ENCODE results near the gene CPLX1.

DNA sequence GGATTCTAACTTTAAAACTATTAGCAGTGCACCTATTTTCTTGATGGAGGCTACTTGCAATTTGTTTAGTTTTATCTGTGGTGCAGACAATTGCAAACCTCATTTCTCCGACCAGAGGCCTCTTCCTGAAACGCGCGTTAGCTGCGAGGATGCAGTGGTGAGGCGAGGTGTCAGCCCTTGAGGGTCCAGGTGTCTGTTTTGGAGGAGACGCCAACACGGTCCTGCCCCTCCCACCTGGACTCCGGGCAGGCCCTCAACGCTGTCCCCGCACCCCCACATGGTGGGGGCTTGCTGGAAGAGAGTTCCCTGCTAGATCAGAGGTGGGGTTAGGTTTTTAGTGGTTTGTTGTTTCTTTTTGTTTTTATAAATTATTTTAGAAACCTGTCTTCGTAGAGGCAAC, 85.9 kb downstream of the CPLX1 start:
- TF ChIP-seq, protein P1, sequence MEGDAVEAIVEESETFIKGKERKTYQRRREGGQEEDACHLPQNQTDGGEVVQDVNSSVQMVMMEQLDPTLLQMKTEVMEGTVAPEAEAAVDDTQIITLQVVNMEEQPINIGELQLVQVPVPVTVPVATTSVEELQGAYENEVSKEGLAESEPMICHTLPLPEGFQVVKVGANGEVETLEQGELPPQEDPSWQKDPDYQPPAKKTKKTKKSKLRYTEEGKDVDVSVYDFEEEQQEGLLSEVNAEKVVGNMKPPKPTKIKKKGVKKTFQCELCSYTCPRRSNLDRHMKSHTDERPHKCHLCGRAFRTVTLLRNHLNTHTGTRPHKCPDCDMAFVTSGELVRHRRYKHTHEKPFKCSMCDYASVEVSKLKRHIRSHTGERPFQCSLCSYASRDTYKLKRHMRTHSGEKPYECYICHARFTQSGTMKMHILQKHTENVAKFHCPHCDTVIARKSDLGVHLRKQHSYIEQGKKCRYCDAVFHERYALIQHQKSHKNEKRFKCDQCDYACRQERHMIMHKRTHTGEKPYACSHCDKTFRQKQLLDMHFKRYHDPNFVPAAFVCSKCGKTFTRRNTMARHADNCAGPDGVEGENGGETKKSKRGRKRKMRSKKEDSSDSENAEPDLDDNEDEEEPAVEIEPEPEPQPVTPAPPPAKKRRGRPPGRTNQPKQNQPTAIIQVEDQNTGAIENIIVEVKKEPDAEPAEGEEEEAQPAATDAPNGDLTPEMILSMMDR (conservative IDR thresholded peaks at IDR 0.05; ENCODE audit: low read length), result no peak
- no peak for TF ChIP-seq EZH2phosphoT487 (IDR thresholded peaks at IDR 0.05; ENCODE audit: borderline replicate concordance, low read depth, low read length)
